Hippocampal formation (tissue), 2 donors: ENCODE results near the gene CCDC92.

Experiments used
- DNase-seq, 2 donors: peaks; one replicate each; lab custom pipeline; 2025; lab: John Stamatoyannopoulos, UW

CCDC92 gene

DNA sequence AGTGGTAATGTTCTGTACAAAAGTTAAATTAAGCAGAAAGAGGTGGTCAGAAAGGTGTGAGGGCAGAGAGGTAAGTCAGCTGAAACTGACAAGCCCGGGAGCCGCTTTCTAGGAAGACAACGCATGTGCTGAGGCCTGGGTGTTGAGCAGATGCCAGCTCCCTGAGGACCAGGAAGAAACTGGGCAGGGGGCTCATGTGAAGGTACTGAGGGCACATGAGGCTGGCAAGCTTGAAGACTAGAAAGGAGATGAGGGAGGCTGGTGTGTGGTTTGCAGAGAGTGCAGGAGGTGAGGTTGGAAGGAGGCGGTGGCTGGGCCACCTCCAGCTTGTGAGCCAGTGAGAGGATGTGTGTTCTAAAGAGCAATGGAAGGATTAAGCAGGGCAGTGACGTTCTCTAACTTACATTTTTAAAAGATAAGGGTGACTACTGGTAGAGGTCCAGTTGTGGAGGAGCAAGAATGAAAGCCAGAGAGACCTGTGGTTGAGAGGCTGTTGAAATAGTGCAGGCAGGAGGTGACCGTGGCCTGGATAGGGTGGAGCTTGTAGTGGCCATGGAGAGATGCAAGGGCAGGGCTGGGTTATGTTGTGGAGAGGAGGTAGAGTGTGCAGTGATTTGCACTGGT is 29.5 kb upstream of the CCDC92 start:
- no peak for DNase-seq

DNA sequence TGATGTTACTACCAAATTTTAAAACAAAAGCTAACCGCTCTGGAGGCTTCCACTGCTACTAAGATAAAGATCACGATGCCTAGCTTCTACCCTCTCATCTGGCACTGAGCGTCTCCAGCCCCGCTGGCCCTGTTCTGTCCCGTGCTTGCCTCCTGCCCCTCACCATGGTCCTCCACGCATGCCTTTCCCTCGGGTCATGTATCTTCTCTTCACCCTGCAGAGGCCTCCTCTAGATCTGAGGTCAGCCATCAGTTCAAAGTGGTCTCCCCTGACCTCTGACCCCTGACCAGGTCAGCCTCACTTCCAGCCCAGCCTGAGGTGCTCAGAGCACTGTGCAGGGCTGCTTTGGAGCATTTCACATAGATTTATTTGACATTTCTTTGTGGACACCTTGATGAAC is 28.7 kb upstream of the CCDC92 start:
- no peak for DNase-seq

DNA sequence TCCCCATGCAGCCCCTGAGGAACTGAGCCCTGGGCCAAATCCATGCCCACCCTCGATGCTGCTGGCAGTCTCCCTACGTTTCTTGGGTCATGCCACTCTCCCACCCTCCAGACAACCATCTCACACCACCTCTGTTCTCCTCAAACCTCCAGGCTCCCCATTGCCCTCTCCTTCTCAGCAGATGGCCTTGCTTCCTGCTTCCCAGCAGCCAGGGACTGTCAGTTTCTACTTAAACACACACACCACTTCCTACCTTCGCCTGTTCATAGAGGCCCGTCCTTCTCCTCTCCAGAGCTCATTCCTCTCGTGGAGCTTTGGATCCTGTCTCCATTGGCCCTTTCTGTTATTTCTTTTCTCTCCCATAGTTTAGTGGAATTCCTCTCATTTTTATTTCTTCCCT is 27.5 kb upstream of the CCDC92 start:
- DNase-seq: no peak

DNA sequence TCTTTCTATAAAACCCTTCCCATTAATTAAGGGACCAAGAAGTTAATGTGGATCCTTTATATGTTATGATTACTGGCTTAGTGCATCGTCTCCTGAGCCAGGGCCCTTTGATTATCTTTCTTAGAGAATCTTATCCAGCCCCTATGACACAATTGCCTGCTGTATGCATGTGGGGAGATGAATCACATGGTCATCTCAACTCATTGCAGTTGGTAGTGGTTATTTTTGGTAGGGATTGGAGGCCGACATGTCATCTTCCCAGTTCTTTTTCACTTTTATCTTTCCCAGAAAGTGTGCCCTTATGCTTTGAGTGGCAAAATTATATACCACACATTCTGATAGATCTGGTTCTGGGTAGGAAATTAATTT is 26.3 kb upstream of the CCDC92 start:
- no peak for DNase-seq

DNA sequence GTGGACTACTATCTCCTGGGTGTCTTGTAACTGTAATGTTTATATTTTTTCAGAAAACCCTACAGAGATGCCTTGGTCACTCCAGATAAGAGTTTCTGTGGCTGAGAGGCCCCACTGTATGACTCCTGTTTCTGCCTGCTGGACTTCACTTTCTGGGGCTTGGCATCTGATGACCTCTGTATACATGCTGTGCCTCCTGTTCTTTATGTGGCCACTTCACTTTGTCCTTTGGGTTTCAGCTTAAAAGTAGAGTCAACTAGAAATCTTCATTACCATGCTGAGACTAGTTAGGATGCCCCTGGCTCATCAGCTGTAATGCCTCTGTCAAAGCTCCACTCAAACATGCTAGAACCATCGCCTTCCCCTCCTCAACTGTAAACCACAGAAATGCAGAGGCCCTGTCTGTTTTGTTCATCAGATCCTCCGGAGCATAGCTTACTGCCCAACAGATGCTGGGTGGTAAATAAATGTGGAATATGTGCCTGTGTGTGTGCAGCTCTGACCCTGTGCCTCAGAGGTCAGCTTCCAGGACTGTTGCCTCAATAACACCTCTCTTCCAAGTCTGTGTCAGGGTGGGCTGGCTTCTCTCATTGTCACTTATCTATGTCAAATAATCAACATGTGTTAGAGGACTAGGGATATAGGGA is 25.8 kb upstream of the CCDC92 start:
- DNase-seq: no peak

DNA sequence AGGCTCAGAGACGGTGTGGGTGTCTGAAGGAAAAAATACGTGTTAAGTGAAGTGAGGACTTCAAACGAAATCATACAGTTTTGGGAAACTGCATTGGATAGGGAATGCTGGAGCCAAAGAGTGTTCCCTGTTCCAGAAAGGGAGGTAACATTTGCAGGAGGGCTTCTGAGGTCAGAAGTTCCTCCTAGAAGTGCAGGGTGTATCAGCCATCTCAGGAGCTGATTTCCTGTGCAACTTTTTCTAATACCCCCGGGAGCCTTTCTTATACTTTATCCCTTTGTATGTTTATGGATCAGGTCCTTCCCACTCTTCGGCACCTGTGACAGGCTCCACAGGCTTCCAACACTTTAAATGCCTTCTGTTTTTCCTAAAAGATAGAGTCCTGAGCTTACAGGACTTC is 25.3 kb upstream of the CCDC92 start:
- no peak for DNase-seq

DNA sequence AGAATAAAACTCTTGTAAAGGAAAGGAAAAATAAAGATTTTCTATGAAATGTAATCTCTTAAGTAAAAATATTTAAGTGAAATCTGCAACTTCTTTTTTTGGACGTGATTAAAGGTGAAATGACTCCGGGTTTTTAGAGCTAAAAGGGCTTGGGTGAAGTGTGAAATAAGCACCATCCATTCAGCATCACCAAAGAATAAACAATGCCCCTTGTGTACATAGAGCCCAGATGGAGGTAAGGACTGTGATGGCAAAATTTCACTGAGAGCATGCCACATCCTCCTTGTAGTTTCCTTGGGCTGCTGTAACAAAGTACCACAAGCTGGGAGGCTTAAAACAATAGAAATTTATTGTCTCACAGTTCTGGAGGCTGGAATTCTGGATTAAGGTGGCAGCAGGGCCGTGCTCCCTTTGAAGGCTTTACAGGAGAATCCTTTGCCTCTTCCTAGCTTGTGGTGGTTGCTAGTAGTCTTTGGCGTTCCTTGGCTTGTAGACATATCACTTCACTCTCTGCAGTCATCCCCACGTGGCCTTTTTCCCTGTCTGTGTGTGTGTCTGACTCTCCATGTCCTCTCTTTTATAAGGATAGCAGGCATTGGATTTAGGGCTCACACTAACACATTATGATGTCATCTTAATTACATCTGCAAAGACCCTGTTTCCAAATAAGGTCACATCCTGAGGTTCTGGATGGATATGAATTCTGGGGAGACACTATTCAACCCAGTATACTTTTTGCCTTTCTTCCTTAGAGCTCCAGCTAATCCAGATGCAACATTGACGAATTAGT is 24.6 kb upstream of the CCDC92 start:
- DNase-seq: no peak

DNA sequence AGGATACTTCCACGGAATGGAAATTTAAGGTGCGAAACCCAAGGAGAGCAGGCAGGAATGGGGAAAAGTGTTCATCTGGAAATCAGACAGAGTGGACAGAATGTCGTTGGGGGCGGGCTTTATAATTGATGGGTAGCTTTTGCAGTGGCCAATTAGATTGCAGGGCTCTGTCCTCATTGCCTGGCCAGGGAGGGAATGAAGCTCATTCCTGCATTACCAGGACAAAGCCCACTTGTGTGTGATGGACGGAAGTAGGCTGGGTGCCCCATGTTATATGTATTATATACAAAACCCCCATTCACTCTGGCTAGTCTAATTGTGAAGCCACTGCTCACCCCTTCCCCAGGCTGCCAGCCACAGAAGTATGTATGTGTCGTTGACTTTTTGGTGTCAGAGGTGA is 23.9 kb upstream of the CCDC92 start:
- peak; percentile 67 to 79 for DNase-seq

DNA sequence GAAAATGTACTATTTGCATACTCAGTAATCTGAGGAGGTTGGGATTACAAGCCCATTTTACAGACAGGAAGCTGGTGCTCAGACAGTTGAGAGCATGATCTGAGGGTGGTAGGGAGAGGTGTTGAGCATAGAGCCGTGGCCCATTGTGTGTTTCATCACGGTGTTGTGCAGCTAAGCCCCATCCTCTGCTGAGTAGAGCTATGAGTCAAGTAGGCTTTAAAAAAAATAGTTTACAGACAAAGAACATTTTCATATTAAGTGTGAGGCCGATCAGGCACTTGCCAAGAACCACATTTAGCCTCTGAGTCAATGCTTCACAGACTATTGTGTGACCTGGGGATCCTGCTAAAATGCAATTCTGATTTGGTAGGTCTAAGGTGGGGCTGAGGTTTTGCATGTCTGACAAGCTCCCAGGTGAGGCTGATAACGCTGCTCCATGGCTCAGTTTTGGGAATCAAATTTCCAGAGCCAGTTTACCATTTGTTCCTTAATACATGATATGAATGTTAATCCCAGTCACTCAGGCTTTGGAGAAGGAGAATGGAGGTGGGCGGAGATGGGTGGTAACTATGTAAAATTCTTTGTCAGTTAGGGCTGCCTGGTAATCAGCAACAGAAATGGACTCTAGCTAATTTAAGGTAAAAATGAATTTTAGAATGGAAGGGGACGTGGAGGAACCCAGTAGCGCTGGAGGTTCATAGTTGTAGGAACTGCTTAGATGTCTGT is 22.6 kb upstream of the CCDC92 start:
- DNase-seq: no peak

DNA sequence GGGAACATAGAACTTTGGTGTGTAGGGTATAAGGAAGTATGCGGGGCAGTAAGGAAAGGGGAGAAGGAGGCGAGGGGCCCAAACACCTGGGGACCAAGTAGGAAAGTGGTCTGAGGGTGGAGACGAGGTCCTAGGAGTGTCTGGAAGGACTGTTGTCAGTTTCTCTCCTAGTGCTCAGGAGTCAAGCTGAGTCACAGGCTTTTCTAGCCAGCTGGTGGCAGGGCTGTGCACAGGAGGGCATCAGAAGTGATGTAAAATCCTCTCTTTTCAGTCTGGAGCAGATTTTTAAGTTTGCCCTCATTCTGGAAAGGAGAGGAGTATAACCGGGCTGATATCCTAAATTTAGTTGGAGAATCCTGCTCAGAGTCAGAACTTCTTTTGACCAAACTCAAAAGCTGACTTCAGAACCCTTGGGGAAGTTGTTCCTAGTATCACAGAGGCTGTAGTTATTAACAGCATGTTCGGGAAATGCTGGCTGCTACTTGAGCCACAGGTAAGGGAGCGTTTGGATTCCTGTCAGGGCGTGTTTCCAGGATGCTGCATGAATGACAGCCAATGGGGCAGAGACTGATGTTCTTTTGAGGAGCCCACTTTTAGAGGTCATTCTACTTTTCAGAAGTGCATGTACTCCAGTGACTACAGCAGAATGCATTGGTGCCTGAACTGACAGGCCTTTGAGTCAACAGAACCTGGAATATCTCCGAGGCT is 19.6 kb upstream of the CCDC92 start:
- DNase-seq: no peak

DNA sequence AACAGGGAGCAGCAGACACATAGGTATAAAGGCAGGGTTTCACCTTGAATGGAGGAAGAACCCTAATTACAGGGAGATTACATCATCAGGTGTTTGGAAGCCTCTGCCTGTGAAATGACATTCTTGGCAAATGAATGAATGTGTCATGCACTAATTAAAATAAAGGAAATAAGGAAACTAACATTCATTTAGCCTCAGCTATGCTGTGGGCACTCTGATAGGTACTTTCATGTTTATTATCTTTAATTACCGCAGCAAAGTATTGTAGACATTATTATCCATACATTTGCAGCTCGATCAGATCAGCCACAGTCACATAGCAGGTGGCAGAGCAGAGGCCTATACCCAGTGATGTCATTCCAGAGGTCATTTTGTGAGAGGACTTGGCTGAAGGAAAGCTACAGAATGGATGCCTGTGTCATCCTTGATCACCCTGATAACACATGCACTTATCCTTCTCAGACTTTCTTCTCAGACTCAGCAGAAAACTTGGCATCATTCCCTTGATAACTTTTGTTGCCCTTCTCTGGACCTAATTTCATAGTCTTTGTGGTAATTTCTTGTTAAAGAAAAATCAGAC is 18.8 kb upstream of the CCDC92 start:
- DNase-seq: no peak

DNA sequence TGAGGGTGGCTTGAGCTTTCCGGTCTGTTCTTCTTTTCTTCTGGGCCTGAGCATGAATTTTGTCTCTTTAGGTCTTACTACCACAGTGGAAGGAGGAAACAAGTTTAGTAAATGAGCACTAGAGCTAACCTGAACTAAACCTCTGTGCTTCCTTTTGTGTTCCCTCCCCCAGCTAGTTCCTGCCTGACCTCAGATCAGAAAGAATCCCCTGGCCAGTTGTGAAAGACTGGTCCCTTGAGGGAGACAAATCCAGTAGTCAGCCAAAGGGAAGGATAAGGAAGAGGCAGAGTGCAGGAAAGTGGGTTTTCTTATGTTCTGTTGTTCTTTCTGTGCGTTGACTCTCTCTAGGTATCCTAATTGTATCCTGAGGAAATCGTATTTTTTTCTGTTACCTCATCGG is 17.9 kb upstream of the CCDC92 start:
- DNase-seq: no peak

DNA sequence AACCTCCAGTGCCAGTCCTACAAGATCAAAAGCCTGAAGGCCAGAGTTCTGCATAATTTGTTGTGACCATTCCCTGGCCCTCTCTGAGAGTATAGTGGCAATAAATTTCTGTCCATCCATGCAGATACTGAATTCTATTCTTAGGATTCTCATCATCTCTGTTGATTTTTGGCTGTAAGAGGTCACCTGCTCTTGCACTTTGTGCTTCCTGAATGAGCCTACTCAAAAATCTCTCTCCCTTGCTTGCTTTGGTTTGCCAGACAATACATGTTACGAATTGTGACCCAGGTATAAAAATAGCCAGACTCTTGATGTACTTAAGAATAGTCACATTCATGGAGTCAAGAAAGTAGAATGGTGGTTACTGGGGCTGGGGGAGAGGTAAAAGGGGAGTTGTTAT is 17.1 kb upstream of the CCDC92 start:
- DNase-seq: no peak

DNA sequence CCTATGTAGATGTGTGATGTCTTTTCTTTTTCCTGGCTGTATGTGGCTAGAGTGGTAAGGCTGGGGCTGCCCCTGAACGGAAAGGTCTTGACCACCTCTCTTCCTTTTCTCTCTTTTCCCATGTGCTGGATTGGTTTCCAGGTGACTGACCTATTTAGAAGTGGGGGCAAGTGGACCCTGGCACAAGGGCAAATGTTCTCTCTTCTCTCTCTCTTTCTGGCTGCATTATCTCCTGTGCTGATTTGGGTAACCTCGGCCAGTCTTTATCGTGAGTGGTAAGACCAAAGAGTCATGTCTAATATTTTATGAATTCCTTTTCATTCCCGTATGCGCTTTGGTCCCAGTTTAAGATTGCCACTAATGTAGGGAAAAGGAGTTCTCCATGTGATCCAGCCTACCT is 16.5 kb upstream of the CCDC92 start:
- DNase-seq: no peak

DNA sequence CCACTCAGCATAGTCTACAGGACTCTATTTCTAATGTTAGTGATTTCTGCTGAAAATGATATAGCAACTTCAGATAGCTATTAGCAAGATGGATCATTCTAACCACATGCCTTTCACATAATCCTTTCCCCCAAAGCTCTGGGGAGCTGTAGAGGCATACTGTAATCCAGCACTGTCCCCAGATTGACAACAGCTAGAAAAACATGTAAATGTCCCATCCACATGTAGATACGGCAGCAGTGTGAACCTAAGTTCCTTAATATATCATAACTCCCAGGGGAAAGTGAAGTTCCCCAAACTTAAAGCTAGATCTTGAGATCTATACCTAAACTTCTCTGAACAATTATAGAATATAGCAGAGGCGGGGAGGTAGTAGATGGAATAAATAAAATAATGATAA is 14.4 kb upstream of the CCDC92 start:
- DNase-seq: no peak

DNA sequence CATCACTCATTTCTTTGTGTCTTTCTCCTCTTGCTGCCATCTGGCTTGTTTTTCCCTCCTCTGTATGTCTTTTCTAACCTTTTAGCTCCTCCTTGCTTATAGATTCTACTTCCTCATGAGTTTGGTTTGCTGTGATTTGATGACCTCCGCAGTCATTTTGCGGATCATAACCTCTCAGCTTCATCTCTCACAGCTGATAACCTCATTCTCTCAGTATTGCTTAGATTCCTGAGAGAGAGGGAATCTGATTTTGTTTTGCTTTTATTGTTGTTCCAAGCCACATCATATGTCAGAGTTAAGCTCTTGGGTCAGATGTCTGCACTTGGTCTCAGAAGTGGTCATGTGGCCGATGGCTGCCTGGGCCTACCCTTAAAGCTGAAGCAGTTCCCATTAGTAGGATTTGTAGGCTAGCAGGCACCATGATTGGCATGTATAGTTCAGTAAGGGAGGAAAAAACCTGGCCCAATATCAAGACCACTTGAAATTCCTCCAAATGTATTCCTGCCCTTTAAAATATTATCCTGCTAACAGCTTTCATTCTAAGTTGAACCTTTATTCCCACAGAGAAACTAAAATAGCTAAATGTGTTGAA is 13.8 kb upstream of the CCDC92 start:
- DNase-seq: no peak

DNA sequence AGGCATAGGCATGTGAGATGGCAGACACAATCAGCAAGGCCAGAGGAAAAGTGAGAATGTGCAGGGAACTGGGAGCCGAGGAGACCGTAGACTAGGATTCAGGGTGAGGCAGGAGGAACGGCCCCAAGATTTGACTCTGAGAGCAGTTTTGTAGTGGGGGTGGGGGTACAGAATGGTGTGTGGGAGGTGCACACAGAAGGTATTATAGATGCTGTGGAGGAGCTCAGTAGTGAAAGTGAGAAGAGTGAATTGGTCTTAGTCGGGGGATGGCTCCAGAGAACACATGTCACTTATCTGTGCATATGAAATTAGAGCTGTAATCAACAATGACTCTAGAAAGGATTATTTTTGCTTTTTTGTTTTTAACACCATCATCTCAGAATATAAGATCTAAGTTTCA is 12.3 kb upstream of the CCDC92 start:
- DNase-seq: no peak

DNA sequence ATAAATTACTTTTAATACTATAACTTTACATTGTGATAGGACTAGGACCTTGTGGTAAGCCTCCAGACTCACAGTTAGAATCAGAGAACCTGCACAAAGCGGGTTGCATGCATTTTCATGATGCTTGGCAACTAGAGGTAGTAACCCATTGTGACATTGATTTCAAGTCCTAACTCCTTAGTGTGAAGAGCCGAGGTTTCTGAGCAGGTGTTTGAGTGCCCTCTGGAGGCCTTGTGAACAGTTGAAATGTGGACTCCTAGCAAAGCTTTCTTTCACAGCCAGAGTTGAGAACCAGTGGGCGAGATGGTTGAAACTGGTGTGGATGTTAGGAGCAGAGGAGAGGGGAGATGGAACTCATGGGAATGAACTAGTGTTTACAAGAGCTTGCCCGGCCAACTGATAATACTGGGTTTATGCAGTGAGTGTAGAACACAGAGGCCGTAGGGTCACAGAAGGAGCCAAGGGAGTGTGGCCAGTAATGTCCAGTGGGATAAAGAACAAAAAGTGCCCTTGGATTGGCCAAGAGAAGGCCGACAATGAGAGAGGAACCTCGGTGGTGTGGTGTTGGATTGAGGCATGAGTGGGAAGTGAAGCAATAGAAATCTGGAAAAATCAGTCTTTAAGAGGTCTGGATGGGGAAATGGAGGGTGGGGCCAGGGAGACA is 11.3 kb upstream of the CCDC92 start:
- DNase-seq: peak; percentile 26 to 60

DNA sequence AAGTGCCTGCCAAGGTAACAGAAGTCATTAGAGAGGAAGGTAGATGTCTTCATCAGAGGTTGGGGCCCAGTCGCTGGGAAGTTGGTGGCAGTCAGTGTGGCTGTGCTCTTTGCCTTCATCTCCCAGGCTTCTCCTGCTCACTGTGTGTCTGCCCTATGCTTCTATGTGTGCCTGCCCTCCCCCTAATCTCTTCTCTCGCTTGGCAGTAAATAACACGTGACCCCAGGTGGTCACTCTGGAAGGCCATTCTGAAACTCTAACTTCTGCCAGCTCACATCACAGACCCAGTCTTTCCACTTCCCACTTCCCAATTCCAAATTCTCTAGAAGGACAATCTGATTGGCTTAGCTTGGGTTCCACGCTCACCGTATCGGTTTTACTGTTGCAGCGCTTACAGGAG is 9.6 kb upstream of the CCDC92 start:
- no peak for DNase-seq

DNA sequence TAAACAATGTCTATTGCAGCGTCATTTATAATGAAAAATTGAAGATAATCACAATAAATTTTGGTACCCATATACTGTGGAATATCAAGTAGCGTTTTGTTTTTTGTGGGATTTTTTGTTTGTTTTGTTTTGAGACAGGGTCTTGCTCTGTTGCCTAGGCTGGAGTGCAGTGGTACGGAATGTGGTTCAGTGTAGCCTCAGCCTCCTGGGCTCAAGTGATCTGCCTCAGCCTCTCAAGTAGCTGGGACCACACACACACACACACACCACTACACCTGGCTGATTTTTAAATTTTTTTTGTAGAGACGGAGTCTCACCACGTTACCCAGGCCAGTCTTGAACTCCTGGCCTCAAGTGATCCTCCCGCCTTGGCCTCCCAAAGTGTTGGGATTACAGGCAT is 6.9 kb upstream of the CCDC92 start:
- no peak for DNase-seq
